ENCODE results near the gene DPP10. TPM values are rescaled to one million over a fixed set of nuclear protein-coding genes. Genes with fewer than 3 reads are reported as not detected.
A peak's percentile ranks its signal among the peaks of the same experiment; 100 is the strongest.
"Not testable (repeated sequence)": the region's sequence is repeated elsewhere in the genome, so short reads cannot be mapped to it uniquely, and the experiment has no call there.

DPP10 gene
- total and polyA plus RNA-seq, 10 of the 15 experiments (the other 5 are each of a cell fraction or from before 2014, with no cell fraction given): not detected

GRCh38 chr2:115022013-115022412 lies 579.6 kb downstream of the DPP10 start:
- H3K9me3 ChIP-seq (replicated peaks; ENCODE audit: control insufficient read depth, insufficient read depth, low read length); POLR2A ChIA-PET; in situ Hi-C loops (cut with MboI); H3K4me3 ChIP-seq; H3K36me3 ChIP-seq (ENCODE audit: control insufficient read depth in 2 of 2, insufficient read depth in 2 of 2, low read length in 1 of 2); intact Hi-C loops (cut with micrococcal nuclease; ENCODE audit: unreplicated experiment); H3K79me2 ChIP-seq (ENCODE audit: control insufficient read depth, insufficient read depth, low read length); BruUV-seq (replicated peaks); ATAC-seq; H3K4me1 ChIP-seq (ENCODE audit: control insufficient read depth, insufficient read depth, low read length); H3K4me2 ChIP-seq (ENCODE audit: control insufficient read depth, insufficient read depth); H3K27me3 ChIP-seq (replicated peaks in 1 of 2; ENCODE audit: control insufficient read depth in 2 of 2, insufficient read depth in 2 of 2, low read length in 1 of 2); H2AFZ ChIP-seq (ENCODE audit: control insufficient read depth, low read depth, low read length); RAD21 ChIA-PET (ENCODE audit: unreplicated experiment); H3K9ac ChIP-seq (ENCODE audit: control insufficient read depth, insufficient read depth, low read length); FAIRE-seq; CTCF ChIA-PET; H3K27ac ChIP-seq (ENCODE audit: control insufficient read depth, insufficient read depth); H4K20me1 ChIP-seq (ENCODE audit: control insufficient read depth, insufficient read depth); DNase-seq (ENCODE audit: low read depth, low spot score): not testable (repeated sequence)
- SMC1A ChIA-PET (ENCODE audit: uncharacterized antibody, unreplicated experiment): interaction anchor here (0.6 kb wide), 1 partner anchor 44 kb away, joined by 3 read pairs; no protein-coding TSS in a partner anchor
- peak; percentile 50; the same call in 1 of the 2 replicates for TF ChIP-seq SPI1 (IDR thresholded peaks at IDR 0.05; ENCODE audit: borderline replicate concordance, insufficient read depth, low read depth, low read length)
- WGBS (ENCODE audit: insufficient coverage, insufficient replicate concordance, low lambda C conversion rate, missing lambda C conversion rate): 68% methylated on average over 3 of the region's 3 CpGs

GRCh38 chr2:115034801-115035200 lies 592.4 kb downstream of the DPP10 start:
- POLR2A ChIA-PET: no interaction called here
- CTCF ChIA-PET: no interaction called here
- Histone ChIP-seq H3K27ac (ENCODE audit: control insufficient read depth, insufficient read depth) (no peak overlapping the region), H3K27me3 (replicated peaks in 1 of 2; ENCODE audit: control insufficient read depth in 2 of 2, insufficient read depth in 2 of 2, low read length in 1 of 2) (no peaks in the 10 kb centered on the region), H4K20me1 (ENCODE audit: control insufficient read depth, insufficient read depth) (no peaks in the 10 kb centered on the region), H3K79me2 (ENCODE audit: control insufficient read depth, insufficient read depth, low read length) (no peaks in the 10 kb centered on the region), H3K9ac (ENCODE audit: control insufficient read depth, insufficient read depth, low read length) (no peak overlapping the region), H2AFZ (ENCODE audit: control insufficient read depth, low read depth, low read length) (no peak overlapping the region), H3K4me2 (ENCODE audit: control insufficient read depth, insufficient read depth) (no peak overlapping the region), H3K4me3 (no peak overlapping the region), H3K4me1 (ENCODE audit: control insufficient read depth, insufficient read depth, low read length) (no peaks in the 10 kb centered on the region), H3K9me3 (replicated peaks; ENCODE audit: control insufficient read depth, insufficient read depth, low read length) (no peaks in the 10 kb centered on the region), H3K36me3 (ENCODE audit: control insufficient read depth in 2 of 2, insufficient read depth in 2 of 2, low read length in 1 of 2) (no peaks in the 10 kb centered on the region)
- SMC1A ChIA-PET (ENCODE audit: uncharacterized antibody, unreplicated experiment): interaction anchor here (1.4 kb wide), 1 partner anchor 26 kb away, joined by 3 read pairs; no protein-coding TSS in a partner anchor
- intact Hi-C loops (cut with micrococcal nuclease; ENCODE audit: unreplicated experiment) (no loop called here), in situ Hi-C loops (cut with MboI) (no loop called here)
- no peak for ATAC-seq
- DNase-seq (ENCODE audit: low read depth, low spot score): no peak
- FAIRE-seq: no peak
- RAD21 ChIA-PET (ENCODE audit: unreplicated experiment): no interaction called here
- no TSS peak for BruUV-seq (replicated peaks)
- WGBS (ENCODE audit: insufficient coverage, insufficient replicate concordance, low lambda C conversion rate, missing lambda C conversion rate): 10% methylated on average over 3 of the region's 3 CpGs
- TF ChIP-seq SMAD1 (IDR thresholded peaks at IDR 0.05; ENCODE audit: low read depth, partially characterized antibody): no peak
- no peak for TF ChIP-seq RB1 (IDR thresholded peaks at IDR 0.05; ENCODE audit: borderline replicate concordance)
- no peak for TF ChIP-seq REST (IDR thresholded peaks at IDR 0.05; ENCODE audit: low read depth, low read length)
- TF ChIP-seq JUNB (IDR thresholded peaks at IDR 0.05): no peak
- TF ChIP-seq CBX3 (IDR thresholded peaks at IDR 0.05; ENCODE audit: borderline replicate concordance, low read depth): no peak
- no peak for TF ChIP-seq STAT1 (conservative IDR thresholded peaks at IDR 0.05)
- TF ChIP-seq RCOR1 (conservative IDR thresholded peaks at IDR 0.05; ENCODE audit: low read depth, low read length): no peak
- TF ChIP-seq SUZ12 (IDR thresholded peaks at IDR 0.05; ENCODE audit: unreplicated experiment): no peak
- no peak for TF ChIP-seq NR2F1 (conservative IDR thresholded peaks at IDR 0.05)
- TF ChIP-seq MTA3 (IDR thresholded peaks at IDR 0.05; ENCODE audit: borderline replicate concordance, low read length): no peak
- no peak for TF ChIP-seq HDGF (IDR thresholded peaks at IDR 0.05)
- TF ChIP-seq CHD1 (IDR thresholded peaks at IDR 0.05; ENCODE audit: low read depth, low read length): no peak
- no peak for TF ChIP-seq SIN3A (IDR thresholded peaks at IDR 0.05; ENCODE audit: low read depth, low read length)

All from GM12878 (cell line).